ENCODE results near the gene MROH8. TPM values are rescaled to one million over a fixed set of nuclear protein-coding genes. Genes with fewer than 3 reads are reported as not detected.

Gene MROH8
- total and polyA plus RNA-seq, 8 donors, result 1.1 to 6.9 (median 1.5) TPM

DNA sequence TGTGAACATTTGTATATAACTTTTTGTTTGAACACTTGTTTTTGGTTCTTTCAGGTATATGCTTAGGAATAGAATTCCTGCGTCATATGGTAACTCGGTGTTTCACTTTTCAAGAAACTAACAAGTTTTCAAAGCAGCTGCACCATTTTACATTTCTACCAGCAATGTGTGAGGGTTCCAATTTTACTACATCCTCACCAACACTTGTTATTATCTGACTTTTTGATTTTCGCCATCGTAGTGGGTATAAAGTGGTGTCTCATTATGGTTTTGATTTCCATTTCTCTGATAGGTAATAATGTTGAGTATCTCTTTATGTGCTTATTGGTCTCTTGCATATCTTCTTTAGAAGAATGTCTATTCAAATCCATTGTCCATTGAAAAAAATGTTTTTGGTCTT, 39.6 kb upstream of the MROH8 start:
- H3K36me3 ChIP-seq, result peaks cover 3 to 11% (median 3%) of the 10 kb centered on the region in 3 donors
- no peak for FAIRE-seq
- TF ChIP-seq, protein P1, sequence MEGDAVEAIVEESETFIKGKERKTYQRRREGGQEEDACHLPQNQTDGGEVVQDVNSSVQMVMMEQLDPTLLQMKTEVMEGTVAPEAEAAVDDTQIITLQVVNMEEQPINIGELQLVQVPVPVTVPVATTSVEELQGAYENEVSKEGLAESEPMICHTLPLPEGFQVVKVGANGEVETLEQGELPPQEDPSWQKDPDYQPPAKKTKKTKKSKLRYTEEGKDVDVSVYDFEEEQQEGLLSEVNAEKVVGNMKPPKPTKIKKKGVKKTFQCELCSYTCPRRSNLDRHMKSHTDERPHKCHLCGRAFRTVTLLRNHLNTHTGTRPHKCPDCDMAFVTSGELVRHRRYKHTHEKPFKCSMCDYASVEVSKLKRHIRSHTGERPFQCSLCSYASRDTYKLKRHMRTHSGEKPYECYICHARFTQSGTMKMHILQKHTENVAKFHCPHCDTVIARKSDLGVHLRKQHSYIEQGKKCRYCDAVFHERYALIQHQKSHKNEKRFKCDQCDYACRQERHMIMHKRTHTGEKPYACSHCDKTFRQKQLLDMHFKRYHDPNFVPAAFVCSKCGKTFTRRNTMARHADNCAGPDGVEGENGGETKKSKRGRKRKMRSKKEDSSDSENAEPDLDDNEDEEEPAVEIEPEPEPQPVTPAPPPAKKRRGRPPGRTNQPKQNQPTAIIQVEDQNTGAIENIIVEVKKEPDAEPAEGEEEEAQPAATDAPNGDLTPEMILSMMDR (IDR thresholded peaks at IDR 0.05), result no peak

DNA sequence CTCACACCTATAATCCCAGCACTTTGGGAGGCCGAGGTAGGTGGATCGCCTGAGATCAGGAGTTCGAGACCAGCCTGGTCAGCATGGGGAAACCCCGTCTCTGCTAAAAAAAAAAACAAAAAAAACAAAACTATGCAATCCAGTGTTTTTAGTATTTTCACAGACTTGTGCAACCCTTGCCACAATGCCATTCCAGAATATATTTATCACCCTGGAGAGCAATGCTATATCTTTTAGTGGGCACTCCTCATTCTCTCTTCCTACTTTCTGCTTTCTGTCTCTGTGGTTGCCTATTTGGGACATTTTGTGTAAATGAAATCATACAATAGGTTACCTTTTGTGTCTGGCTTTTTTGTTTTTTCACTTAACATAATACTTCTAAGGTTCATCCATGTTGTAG, 39.1 kb upstream of the MROH8 start:
- no peak for FAIRE-seq
- H3K36me3 ChIP-seq, result peaks cover 0 to 7% (median 3%) of the 10 kb centered on the region in 3 donors

More for the DNA sequence above, 39.6 kb upstream of the MROH8 start:
- DNase-seq, result no peak
- H3K9me3 ChIP-seq, result no peaks in the 10 kb centered on the region
- no peaks in the 10 kb centered on the region for H3K27me3 ChIP-seq
- 76 to 86% methylated on average over 4 of the region's 4 CpGs for WGBS, 2 donors
- intact Hi-C loops (cut with DNase I), result no loop called here
- no peak overlapping the region for H3K27ac ChIP-seq
- no peak overlapping the region for H3K4me3 ChIP-seq
- peaks cover 7 to 9% (median 7%) of the 10 kb centered on the region in 3 donors for H3K4me1 ChIP-seq
- ATAC-seq, result no peak

DNA sequence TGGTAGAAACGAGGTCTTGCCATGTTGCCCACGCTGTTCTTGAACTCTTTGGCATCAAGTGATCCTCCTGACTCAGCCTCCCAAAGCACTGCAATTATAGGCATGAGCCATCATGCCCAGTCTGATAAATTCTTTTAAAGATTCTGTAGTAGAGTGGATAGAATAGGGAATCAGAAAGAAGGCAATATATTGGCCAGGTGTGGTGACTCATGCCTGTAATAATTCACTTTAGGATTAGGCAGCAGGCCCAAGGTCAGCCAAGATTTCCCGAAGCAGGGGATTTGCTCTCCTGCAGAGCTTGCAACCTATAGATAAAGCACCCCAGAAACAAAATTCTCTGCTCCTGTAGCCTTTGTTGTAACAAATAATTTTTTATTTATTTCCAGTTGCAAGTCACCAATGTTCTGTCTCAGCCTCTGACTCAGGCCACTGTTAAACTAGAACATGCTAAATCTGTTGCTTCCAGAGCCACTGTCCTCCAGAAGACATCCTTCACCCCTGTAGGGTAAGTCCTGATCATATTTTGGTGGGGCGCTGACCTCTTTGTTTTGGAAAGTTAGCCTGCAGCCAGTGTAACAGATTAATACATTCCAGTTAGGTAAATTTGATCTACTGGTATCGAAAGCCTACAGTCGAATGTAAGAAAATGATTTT, 30.4 kb upstream of the MROH8 start:
- peaks cover 0 to 30% (median 28%) of the 10 kb centered on the region in 3 donors for H3K36me3 ChIP-seq
- no peaks in the 10 kb centered on the region for H3K9me3 ChIP-seq
- H3K4me1 ChIP-seq, result peaks cover 3 to 18% (median 11%) of the 10 kb centered on the region in 3 donors
- no peaks in the 10 kb centered on the region for H3K27me3 ChIP-seq
- ATAC-seq, result peak; percentile 79 to 91 (median 87)
- peak overlapping the region in 3 of 4 donors; percentile 10 to 41 (median 34) for H3K27ac ChIP-seq
- peak in 3 of 6 donors; percentile 29 to 71 (median 57) for DNase-seq
- intact Hi-C loops (cut with DNase I), result no loop called here
- TF ChIP-seq, protein P1 (IDR thresholded peaks at IDR 0.05), result no peak
- no peak overlapping the region for H3K4me3 ChIP-seq
- no peak for FAIRE-seq
- 60 to 65% methylated on average over 6 of the region's 6 CpGs for WGBS, 2 donors

More for the DNA sequence above, 39.1 kb upstream of the MROH8 start:
- Histone ChIP-seq H3K4me3 (no peak overlapping the region), H3K27me3 (no peaks in the 10 kb centered on the region), H3K27ac (no peak overlapping the region), H3K9me3 (no peaks in the 10 kb centered on the region), H3K4me1 (peaks cover 7 to 8% (median 7%) of the 10 kb centered on the region in 3 donors)
- ATAC-seq, result no peak
- TF ChIP-seq, protein P1 (IDR thresholded peaks at IDR 0.05), result no peak
- WGBS, 2 donors, result 96 to 100% methylated on average over 4 of the region's 4 CpGs
- intact Hi-C loops (cut with DNase I), result no loop called here
- DNase-seq, result no peak

DNA sequence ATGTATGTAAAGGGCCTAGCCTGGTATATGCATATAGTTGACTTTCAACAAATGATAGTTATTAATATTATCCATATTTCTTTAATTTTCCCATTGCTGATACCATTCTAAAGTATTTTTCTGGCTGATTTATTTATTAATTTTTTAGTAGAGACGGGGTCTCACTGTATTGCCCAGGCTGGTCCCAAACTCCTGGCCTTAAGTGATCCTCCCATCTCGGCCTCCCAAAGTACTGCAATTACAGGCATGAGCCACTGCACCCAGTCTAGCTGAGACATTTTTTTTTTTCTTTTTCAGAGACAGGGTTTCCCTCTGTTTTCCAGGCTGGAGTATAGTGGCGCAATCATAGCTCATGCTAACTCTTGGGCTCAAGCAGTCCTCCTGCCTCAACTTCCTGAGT, 29.8 kb upstream of the MROH8 start:
- H3K9me3 ChIP-seq, result no peaks in the 10 kb centered on the region
- H3K27me3 ChIP-seq, result no peaks in the 10 kb centered on the region
- H3K27ac ChIP-seq, result peak overlapping the region in 2 of 4 donors; percentile 10 to 34
- FAIRE-seq (no peak), DNase-seq (no peak), ATAC-seq (no peak)
- intact Hi-C loops (cut with DNase I), result no loop called here
- peaks cover 0 to 35% (median 33%) of the 10 kb centered on the region in 3 donors for H3K36me3 ChIP-seq
- H3K4me1 ChIP-seq, result peaks cover 3 to 18% (median 11%) of the 10 kb centered on the region in 3 donors
- H3K4me3 ChIP-seq, result no peak overlapping the region
- 94 to 99% methylated on average over 3 of the region's 3 CpGs for WGBS, 2 donors
- TF ChIP-seq, protein P1 (IDR thresholded peaks at IDR 0.05), result no peak

DNA sequence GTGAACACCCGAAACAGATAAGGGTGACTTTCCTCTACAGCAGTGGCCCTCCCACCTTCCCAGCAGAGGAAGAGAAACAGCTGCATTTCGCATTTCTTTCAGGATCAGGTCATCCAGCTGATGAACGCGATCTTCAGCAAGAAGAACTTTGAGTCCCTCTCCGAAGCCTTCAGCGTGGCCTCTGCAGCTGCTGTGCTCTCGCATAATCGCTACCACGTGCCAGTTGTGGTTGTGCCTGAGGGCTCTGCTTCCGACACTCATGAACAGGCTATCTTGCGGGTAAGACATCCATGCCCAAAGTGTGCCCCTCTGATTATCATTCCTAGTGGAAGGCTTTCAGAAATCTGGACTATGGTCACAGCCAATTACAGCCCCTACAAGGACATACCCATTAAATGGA, 27.8 kb upstream of the MROH8 start:
- Histone ChIP-seq H3K27ac (no peak overlapping the region), H3K36me3 (peaks cover 0 to 40% (median 33%) of the 10 kb centered on the region in 3 donors), H3K9me3 (no peaks in the 10 kb centered on the region), H3K4me1 (peaks cover 3 to 18% (median 11%) of the 10 kb centered on the region in 3 donors), H3K27me3 (no peaks in the 10 kb centered on the region), H3K4me3 (no peak overlapping the region)
- ATAC-seq, result no peak
- WGBS, 2 donors, result 74 to 79% methylated on average over 11 of the region's 11 CpGs
- TF ChIP-seq, protein P1 (IDR thresholded peaks at IDR 0.05), result no peak
- no peak for FAIRE-seq
- DNase-seq, result no peak
- intact Hi-C loops (cut with DNase I), result no loop called here

Measured in pancreas (tissue), 10 donors.